NCI-H526 (cell line): Measurements from ENCODE around the gene IQCE.

Experiments
- DNase-seq, 2 experiments: peaks; one replicate each; lab custom pipeline; 2025; lab: John Stamatoyannopoulos, UW

IQCE gene, protein sequence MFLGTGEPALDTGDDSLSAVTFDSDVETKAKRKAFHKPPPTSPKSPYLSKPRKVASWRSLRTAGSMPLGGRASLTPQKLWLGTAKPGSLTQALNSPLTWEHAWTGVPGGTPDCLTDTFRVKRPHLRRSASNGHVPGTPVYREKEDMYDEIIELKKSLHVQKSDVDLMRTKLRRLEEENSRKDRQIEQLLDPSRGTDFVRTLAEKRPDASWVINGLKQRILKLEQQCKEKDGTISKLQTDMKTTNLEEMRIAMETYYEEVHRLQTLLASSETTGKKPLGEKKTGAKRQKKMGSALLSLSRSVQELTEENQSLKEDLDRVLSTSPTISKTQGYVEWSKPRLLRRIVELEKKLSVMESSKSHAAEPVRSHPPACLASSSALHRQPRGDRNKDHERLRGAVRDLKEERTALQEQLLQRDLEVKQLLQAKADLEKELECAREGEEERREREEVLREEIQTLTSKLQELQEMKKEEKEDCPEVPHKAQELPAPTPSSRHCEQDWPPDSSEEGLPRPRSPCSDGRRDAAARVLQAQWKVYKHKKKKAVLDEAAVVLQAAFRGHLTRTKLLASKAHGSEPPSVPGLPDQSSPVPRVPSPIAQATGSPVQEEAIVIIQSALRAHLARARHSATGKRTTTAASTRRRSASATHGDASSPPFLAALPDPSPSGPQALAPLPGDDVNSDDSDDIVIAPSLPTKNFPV

DNA sequence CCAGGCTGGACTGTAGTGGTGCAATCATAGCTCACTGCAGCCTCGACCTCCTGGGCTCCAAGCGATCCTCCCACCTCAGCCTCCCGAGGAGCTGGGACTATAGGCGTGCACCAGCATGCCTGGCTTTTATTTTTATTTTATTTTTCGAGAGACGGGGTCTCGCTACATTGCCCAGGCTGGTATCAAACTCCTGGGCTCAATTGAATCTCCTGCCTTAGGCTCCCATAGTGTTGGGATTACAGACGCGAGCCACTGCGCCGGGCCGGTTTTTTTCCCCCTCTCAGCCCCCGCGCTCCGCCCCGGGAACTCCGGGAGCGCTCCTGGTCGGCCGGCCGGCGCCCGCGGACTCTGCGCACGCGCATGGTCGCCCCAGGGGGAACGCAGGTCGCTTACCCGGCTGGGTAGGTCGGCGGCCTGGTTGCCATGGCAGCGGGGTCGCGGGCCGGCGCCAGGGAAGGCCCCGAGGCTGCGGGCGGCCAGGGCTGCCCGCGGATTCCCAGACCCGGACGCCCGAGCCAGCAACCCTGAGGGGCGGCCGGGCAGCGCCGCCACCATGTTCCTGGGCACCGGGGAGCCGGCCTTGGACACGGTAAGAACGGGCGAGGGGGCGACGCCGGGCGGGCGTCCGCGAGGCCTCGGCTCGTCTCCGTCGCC is at the start of gene IQCE:
Gene IQCE, plus strand, starts transcription at position 351 of the 654 bp plus-strand sequence. Its CDS starts 203 bp downstream, at position 554.
- DNase-seq, result peak; percentile 74 to 95

DNA sequence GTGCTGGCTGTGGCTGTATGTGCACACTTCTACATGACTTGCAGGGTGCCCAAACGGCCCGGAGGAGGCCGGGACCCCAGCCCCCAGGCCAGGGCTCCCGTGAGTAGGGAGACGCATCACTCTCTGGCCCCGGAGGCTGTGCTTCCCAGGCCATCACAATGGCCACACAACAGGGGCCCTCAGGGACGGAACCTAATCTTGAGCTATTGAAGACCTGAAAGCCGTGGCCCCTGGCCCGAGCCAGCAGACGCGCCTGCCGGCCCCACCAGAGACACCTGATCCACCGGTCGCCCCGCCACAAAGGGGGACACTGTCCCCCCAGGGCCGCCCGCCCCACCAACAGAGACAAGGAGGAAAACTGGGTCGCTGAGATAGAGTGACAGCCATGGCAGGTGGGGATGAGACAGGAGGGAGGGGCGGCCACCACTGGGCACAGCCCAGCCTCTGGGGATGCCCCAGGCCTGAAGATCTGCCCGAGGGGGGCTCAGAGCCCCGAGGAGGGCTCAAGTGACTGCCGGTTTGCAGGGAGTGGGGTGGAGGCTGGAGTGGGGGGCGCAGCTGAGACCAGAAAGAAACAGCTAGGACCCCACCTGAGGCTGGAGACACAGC is 49.4 kb upstream of the IQCE start:
- no peak for DNase-seq

DNA sequence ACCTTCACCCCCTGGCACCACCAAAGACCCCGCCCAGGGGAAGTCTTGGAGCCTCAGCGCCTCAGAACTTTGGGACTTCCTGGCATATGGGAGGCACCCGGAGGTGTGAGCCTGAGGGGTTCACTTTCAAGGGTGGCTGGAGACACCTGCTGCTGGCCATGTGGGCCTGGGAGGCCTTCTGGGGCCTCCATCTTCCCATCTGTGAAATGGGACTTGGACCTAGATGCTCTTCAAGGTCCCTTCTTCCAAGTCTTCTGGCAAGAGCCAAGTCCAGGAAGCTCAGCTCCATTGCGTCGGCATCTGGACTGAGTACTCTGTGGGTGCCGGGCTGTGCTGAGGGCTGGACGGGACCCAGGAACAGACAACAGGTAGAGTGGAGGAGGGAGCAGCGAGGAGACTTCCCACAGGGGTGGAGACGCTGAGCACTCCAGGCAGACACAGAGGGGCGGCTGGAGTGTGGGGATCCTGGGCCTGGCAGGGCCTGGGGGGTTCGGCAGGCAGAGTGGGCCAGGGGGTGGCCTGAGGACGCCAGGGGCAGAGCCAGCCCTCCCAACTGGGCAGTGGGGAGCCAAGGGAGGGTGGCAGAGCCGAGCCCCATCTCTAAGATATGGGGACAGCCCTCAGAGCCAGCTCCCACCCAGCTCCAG is 48.5 kb upstream of the IQCE start:
- no peak for DNase-seq

DNA sequence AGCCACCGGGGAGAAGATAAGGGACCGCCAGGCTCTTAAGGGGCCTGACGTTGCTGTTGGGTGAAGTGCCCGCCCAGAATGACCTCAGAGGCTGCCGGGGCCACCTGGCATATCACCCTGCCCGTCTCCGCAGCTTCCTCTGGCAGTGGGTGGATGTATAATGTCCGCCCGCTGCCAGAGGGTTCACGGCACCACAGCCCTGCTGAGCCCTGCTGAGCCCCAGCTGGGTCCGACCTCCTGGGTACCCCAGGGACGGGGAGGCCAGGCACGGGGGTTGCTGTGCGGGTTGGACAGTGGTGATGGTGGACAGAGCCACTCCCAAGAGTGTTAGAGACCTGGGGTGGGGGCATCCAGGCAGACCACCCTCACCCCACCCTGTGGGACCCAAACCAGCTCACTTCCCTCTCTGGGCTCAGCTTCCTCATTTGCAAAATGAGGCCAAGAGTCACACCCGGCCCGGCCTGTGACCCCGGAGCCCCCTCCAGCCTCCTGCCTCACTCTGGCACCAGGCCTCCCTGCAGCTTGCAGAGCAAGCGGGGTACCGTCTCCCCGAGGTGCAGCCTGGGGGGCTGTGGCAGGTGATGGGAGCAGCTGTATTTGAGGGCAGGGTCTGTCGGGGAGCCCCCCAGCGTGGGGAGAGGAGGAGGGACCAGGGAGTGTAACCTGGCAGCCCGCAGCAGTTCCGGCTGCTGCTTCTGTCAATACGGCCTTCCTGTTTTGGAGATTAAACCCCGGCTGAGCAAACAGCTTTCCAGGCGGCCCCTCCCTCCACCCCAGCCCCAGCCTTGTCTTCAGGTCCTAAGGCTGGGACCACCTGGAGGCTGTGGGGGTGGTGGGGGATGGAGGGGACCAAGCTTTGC is 47.6 kb upstream of the IQCE start:
- peak in 1 of 2 experiments; percentile 34 for DNase-seq

DNA sequence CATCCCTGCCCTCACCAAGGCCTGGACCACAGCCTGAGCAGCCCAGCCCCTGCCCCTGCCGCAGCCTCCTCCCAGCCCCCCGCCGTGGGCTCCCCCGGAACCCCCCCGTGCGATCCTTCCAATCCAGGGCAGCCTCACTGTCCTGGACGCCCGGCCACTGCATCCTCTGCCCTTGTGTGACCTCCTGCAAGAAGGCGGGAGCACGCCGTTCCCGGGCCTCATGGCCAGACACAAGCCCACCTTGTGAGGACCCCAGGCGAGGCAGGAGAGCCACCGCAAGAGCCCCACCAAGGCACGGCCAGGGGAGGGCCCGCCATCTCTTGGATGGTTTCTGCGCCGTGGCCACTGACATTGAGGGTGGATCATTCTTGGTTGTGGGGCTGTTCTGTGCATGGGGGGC is 47.0 kb upstream of the IQCE start:
- DNase-seq, result no peak

DNA sequence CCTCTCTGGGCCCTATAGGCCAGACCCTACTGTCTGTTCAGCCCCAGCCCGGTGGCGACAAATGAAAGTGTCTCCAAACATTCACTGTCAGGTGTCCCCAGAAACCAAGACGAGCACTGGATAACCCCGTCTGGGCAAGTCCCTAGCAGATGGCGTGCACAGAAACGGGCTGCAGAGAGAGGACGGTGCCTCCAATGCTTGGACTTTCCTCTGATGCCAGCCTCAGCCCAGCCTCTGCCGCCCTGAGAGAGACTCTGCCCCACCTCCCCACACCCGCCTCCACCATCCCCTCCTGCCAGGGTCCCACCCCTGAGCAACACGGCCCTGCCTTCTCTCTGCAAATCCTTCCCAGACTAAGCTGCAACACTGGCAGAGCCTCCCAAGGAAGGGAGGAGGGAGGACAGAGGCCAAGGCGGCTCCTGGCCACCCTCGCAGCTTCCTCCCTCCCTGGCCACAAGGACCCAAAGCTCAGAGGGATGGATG is 46.6 kb upstream of the IQCE start:
- DNase-seq, result no peak

DNA sequence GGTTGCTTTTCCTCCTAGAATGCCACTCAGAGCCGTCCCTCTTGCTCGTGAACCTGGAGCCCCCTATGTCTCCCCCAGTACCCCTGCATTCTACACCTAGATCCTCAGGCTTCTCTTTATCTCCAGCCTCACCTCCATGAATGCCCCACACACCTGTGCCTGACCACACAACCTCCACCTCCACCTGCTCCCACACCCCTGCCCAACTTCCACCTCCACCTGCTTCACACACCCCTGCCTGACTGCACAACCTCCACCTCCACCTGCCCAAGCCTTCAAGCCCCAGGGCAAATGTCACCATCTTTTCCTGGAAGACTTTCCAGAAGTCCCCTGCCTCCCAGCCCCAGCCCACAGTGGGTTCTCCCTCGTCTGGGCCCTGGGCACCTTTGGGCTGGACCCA is 46.1 kb upstream of the IQCE start:
- DNase-seq, result no peak

DNA sequence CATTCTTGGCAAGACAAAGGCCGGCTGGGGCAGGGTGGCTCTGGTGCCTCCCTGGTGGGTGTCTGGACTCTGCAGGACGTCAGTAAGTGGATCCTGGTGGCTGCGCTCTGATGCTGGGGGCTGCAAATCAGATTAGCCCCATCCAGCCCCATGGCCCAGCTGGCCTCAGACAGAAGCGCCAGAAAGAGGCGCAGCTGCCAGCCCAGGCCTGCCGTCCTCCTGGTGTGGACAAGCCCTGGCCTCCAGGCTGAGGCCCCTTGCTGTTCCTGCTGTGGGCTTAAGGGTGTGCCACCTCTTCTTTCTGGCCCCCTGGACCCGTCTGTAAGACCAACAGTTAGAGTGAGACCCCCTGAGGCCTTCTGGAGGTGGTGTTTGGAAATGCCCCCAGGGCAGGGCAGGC is 45.1 kb upstream of the IQCE start:
- no peak for DNase-seq

DNA sequence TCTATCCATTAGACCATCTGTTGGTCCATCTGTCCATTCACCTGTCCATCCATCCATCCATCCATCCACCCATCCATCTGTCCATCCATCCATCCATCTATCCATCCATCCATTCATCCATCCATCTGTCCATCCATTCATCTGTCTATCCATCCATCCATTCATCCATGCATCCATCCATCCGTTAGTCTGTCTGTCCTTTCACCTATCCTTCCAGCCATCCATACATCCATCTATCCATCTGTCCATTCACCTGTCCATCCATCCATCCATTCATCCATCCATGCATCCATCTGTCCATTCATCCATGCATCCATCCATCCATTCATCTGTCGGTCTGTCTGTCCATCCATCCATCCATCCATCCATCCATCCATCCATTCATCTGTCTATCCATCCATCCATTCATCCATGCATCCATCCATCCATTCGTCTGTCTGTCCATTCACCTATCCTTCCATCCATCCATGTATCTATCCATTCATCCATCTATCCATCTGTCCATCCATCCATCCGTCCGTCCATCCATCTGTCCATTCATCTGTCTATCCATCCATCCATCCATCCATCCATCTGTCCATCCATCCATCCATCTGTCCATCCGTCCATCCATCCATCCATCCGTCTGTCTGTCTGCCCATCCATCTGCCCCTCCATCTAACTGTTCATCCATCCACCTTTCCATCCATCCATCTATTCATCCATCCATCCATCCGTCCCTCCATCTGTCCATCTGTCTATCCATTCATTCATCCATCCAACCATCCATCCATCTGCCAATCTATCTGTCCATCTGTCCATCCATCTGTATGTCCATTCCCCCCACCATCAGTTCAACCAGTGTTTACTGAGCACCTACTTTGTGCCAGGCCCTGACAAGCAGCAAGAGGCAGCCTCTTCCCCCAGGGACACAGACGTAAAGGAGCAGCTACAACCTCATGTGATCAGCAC is 44.0 kb upstream of the IQCE start:
- no peak for DNase-seq

DNA sequence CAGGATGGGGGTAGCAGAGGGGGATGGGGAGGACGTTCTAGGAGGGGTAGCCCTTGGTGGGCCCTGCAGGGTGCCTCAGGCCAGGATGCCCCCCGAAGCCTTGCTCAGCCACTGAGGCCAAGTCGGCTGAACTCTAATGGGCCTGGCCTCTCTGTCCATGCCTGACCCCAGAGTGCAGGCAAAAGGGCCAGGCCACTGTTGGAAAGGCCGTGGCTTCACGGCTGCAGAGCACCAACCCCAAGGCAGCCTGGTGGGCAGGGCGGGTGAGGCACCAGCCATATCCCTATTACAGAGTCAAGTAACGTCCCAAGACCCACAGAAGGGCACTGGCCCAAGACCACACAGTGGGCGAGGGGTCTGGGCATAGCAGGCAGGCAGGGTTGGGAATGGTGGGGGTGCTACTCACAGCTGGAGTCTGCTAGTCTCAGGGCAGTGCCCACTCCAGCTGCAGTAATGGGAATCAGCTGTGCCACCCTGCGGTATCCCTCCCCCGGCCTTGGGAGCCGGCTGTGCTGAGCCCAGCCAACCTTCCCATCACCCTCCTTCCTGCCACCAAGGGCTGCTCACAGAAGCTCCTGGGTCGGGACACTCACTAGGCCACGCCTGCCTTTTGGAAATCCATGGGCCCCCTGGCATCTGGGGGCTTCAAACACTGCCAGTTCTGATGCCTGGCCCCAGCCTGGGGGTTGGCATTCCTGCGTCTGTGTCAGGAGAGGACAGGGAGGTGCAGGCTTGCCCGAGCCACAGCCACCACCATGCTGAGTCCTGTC is 43.2 kb upstream of the IQCE start:
- no peak for DNase-seq

DNA sequence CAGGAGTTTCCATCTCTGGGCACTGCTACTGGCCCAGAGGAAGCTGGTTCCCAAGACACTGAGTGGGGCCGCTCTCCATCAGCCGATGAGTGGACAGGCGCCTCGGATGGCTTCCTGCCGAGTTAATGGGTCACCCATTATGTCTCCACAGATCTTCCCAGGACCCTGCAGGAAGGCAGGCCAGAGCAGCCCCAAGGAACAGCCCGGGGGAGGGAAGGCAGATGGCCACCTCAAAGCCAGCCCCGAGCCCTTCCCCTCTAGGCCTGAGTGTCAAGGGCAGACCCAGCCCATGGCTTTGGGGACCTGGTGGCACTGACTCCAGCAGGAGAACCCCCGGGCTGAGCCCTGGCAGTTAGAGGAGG is 42.6 kb upstream of the IQCE start:
- DNase-seq, result no peak

DNA sequence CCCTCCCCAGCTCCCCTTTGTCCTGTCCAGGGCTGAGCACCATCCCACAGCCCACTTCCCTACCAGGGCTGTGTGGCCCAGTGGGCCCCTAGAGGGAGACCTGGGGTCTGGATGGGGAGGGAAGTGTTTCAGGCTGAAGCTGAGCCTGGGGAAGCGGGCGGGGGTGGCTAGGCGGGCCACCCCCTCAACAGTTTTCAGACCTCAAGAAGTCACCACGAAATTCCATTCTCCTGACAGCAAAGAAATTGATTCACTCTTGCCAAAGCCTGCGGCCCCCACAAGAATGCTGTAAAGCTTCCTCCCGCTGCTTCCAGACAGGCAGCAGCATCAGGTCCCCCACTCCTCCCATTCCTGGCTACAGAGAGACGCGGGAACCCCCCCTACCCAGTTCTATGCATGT is 41.8 kb upstream of the IQCE start:
- no peak for DNase-seq

DNA sequence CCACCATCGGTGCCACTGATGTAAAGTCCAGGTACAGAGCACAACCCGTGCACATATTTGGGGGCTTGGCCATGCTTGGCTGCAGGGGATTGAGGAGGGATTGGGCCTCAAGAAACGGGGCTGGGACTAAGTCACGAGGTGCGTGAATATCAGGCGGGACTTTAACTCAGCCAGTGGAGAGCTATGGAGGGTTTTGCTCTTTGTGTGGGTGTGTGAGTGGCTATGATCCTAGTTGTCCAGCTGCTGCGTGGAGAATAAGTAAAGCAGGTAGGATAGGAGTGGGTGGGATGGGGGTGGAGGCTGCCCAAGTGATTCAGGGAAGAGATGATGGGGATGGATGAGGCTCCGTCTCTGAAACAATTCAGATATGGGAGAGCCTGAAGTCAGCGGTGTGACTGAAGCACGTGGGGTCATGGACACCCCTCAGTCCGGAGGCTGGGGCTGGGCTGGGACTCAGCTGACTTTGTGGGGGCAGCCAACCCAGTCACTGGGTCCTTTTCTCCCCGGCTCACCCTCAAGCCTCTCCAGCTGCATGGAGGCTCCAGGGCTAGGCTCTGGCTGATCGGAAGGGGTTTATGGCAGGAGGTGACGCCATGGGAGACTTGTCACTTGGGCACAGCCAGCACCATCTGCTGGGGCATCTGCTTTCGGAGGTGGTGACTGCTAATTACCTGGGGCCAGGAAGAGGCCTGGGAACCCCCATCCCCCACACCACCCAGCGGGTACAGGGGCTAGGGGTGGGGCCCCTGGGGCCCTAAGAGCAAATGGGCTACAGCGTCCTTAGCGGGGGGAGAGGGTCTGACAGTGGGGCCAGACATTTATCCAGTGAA is 40.9 kb upstream of the IQCE start:
- no peak for DNase-seq

DNA sequence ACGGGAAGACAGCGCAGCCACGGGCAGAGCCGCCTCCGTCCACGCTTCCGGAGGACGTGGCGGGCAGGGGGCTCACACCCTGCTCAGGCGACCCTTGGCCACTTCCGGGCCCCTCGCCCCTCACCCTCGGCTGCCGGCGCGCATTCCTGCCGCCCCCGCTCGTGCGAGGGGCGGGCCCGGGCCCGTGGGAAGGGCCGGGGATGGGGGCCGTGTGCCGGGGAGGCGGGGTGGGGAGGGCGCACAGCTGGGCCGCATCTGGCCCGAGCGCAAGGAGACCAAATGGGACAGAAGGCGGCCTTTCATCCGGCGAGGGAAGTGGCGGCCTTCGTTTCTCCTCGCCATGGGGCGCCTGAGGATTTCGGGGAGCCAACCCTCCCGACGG is 40.1 kb upstream of the IQCE start:
- no peak for DNase-seq

DNA sequence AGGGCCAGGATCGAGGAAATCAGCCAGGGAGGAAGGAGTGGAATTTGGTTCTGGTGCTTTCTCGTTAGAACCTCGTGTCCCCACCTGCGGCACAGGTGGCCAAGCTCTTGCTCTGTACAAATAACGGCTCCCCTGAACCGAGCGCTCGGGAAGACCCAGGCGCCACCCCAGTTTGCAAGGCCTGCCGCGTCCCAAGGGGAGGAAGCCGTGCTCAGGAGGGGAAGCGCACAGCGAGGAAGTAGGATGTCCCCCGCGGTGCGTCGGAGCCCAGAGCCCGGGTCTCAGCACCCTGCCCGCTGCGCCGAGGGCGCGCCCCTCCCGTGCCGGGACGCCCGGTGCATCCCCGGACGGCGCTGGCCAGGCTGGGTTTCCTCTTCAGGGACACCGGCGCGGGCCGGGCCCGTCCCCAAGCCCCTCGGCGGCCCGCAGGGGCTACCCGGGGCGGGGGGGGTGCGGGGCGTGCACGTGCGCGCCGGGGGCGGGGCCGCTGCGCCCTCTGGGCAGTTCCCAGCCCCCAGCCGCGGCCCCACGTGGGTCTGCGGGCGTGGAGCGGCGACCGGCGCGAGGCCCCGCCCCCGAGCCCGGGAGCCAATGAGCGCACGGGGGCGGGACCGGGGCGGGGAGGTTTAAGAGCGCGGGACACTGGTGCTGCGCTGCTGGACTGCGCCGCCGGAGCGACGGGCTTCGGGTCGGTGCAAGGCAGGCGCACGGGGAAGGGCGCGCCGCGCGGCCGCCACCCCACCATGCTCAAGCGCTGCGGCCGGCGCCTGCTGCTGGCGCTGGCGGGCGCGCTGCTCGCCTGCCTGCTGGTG is 39.5 kb upstream of the IQCE start, which contains the start of gene LFNG:
Gene LFNG, plus strand, starts transcription at position 656 of the 812 bp plus-strand sequence. Its CDS starts 88 bp downstream, at position 744.
- peak; percentile 43 to 97 for DNase-seq

DNA sequence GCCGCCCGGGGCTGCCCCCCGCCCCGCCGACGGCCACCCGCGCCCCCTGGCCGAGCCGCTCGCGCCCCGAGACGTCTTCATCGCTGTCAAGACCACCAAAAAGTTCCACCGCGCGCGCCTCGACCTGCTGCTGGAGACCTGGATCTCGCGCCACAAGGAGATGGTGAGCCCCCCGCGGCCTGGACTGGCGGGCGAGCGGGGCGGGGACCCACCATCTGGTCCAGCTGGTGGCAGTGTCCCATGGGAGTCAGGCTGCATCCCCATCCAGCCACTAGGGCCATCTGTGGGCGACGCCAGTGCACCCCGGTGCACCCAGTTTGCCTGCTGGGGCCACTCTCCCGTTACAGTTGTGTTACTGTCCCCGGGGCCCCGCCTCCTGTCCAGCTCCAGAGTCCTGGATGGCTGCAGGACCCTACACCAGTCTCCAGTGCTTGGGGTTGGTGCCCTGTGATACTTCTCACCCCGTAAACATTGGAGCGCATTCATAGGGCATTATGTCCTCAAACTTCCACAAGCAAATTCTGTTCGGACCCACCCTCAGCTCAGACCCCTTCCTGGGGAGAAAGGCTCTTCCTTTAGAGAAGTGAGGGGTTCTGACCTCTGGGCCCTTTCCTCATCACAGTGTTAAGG is 38.5 kb upstream of the IQCE start:
- DNase-seq, result peak in 1 of 2 experiments; percentile 50
